Measurements from ENCODE around the gene CCSER1. TPM values are rescaled to one million over a fixed set of nuclear protein-coding genes. Genes with fewer than 3 reads are reported as not detected.

The CCSER1 gene
- total RNA-seq, 1 donor from 2014 or later = not detected

GRCh38 chr4:90606781-90607180, 479.6 kb downstream of the CCSER1 start:
- H3K36me3 Mint-ChIP-seq (ENCODE audit: low read depth) = no peaks in the 10 kb centered on the region
- no peaks in the 10 kb centered on the region for H3K27me3 Mint-ChIP-seq (ENCODE audit: low read depth)
- H3K4me1 Mint-ChIP-seq (ENCODE audit: low read depth) = no peaks in the 10 kb centered on the region
- H3K9me3 Mint-ChIP-seq (ENCODE audit: low read depth) = peaks cover 2% of the 10 kb centered on the region
- no peak overlapping the region for H3K27ac Mint-ChIP-seq (ENCODE audit: unreplicated experiment)
- TF ChIP-seq CTCF (IDR thresholded peaks at IDR 0.05) = no peak
- no peak for DNase-seq (ENCODE audit: low spot score)
- no peak overlapping the region for H3K4me3 Mint-ChIP-seq (ENCODE audit: unreplicated experiment)

GRCh38 chr4:90614371-90614770, 487.2 kb downstream of the CCSER1 start:
- peaks cover 9% of the 10 kb centered on the region for H3K27me3 Mint-ChIP-seq (ENCODE audit: low read depth)
- no peak overlapping the region for H3K27ac Mint-ChIP-seq (ENCODE audit: unreplicated experiment)
- H3K4me3 Mint-ChIP-seq (ENCODE audit: unreplicated experiment) = no peak overlapping the region
- H3K4me1 Mint-ChIP-seq (ENCODE audit: low read depth) = no peaks in the 10 kb centered on the region
- H3K36me3 Mint-ChIP-seq (ENCODE audit: low read depth) = no peaks in the 10 kb centered on the region
- TF ChIP-seq CTCF (IDR thresholded peaks at IDR 0.05) = no peak
- peaks cover 10% of the 10 kb centered on the region for H3K9me3 Mint-ChIP-seq (ENCODE audit: low read depth)
- no peak for DNase-seq (ENCODE audit: low spot score)

- no peak overlapping the region for H3K27ac Mint-ChIP-seq (ENCODE audit: unreplicated experiment)
These were observed 493.9 kb downstream of the CCSER1 start for GRCh38 chr4:90621080-90621479.

GRCh38 chr4:90624781-90625180, 497.6 kb downstream of the CCSER1 start:
- H3K4me1 Mint-ChIP-seq (ENCODE audit: low read depth) = no peaks in the 10 kb centered on the region
- H3K27me3 Mint-ChIP-seq (ENCODE audit: low read depth) = no peaks in the 10 kb centered on the region
- H3K9me3 Mint-ChIP-seq (ENCODE audit: low read depth) = peaks cover 4% of the 10 kb centered on the region
- TF ChIP-seq CTCF (IDR thresholded peaks at IDR 0.05) = no peak
- DNase-seq (ENCODE audit: low spot score) = no peak
- no peak overlapping the region for H3K4me3 Mint-ChIP-seq (ENCODE audit: unreplicated experiment)
- H3K27ac Mint-ChIP-seq (ENCODE audit: unreplicated experiment) = no peak overlapping the region
- no peaks in the 10 kb centered on the region for H3K36me3 Mint-ChIP-seq (ENCODE audit: low read depth)

More at GRCh38 chr4:90621080-90621479, 493.9 kb downstream of the CCSER1 start:
- no peak overlapping the region for H3K4me3 Mint-ChIP-seq (ENCODE audit: unreplicated experiment)
- no peak for DNase-seq (ENCODE audit: low spot score)
- H3K36me3 Mint-ChIP-seq (ENCODE audit: low read depth) = no peaks in the 10 kb centered on the region
- no peaks in the 10 kb centered on the region for H3K4me1 Mint-ChIP-seq (ENCODE audit: low read depth)
- peaks cover 7% of the 10 kb centered on the region for H3K27me3 Mint-ChIP-seq (ENCODE audit: low read depth)
- H3K9me3 Mint-ChIP-seq (ENCODE audit: low read depth) = peaks cover 2% of the 10 kb centered on the region
- TF ChIP-seq CTCF (IDR thresholded peaks at IDR 0.05) = no peak

- H3K4me1 Mint-ChIP-seq (ENCODE audit: low read depth) = no peaks in the 10 kb centered on the region
- peak; percentile 26 for TF ChIP-seq CTCF (IDR thresholded peaks at IDR 0.05)
- no peaks in the 10 kb centered on the region for H3K9me3 Mint-ChIP-seq (ENCODE audit: low read depth)
- H3K27ac Mint-ChIP-seq (ENCODE audit: unreplicated experiment) = no peak overlapping the region
- no peak for DNase-seq (ENCODE audit: low spot score)
- H3K27me3 Mint-ChIP-seq (ENCODE audit: low read depth) = no peaks in the 10 kb centered on the region
- no peak overlapping the region for H3K4me3 Mint-ChIP-seq (ENCODE audit: unreplicated experiment)
- no peaks in the 10 kb centered on the region for H3K36me3 Mint-ChIP-seq (ENCODE audit: low read depth)
These were observed 514.8 kb downstream of the CCSER1 start for GRCh38 chr4:90641861-90642599.
